OCI-LY3 (cell line): ENCODE results near the gene SPATC1L.

ENCODE experiments used
- EZH2phosphoT487 ChIP-seq: fragments of 200-600 bp; shearing (Covaris generic); IDR thresholded peaks from 2 replicates; pipeline ENCODE4 v1.6.1; 2018; ENCODE audit warnings: antibody characterized with exemption, mixed run types, low read depth
- TF ChIP-seq, protein P1 (sequence below): fragments of 200-600, 300-600 bp; sonication (generic); IDR thresholded peaks from 2 replicates; pipeline ENCODE4 v1.5.1; 2014; ENCODE audit warnings: antibody characterized with exemption, low read length, low read depth

- TF ChIP-seq, protein P1, sequence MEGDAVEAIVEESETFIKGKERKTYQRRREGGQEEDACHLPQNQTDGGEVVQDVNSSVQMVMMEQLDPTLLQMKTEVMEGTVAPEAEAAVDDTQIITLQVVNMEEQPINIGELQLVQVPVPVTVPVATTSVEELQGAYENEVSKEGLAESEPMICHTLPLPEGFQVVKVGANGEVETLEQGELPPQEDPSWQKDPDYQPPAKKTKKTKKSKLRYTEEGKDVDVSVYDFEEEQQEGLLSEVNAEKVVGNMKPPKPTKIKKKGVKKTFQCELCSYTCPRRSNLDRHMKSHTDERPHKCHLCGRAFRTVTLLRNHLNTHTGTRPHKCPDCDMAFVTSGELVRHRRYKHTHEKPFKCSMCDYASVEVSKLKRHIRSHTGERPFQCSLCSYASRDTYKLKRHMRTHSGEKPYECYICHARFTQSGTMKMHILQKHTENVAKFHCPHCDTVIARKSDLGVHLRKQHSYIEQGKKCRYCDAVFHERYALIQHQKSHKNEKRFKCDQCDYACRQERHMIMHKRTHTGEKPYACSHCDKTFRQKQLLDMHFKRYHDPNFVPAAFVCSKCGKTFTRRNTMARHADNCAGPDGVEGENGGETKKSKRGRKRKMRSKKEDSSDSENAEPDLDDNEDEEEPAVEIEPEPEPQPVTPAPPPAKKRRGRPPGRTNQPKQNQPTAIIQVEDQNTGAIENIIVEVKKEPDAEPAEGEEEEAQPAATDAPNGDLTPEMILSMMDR: no peak
- TF ChIP-seq EZH2phosphoT487: no peak
These were observed 7.7 kb upstream of the SPATC1L start for GRCh38 chr21:46191686-46192575.
